Kasumi-1 (cell line): Measurements from ENCODE around the gene PPIL6.

Experiments used
- DNase-seq, 2 experiments: peaks; one replicate each; lab custom pipeline; 2025; lab: John Stamatoyannopoulos, UW

PPIL6 gene

DNA sequence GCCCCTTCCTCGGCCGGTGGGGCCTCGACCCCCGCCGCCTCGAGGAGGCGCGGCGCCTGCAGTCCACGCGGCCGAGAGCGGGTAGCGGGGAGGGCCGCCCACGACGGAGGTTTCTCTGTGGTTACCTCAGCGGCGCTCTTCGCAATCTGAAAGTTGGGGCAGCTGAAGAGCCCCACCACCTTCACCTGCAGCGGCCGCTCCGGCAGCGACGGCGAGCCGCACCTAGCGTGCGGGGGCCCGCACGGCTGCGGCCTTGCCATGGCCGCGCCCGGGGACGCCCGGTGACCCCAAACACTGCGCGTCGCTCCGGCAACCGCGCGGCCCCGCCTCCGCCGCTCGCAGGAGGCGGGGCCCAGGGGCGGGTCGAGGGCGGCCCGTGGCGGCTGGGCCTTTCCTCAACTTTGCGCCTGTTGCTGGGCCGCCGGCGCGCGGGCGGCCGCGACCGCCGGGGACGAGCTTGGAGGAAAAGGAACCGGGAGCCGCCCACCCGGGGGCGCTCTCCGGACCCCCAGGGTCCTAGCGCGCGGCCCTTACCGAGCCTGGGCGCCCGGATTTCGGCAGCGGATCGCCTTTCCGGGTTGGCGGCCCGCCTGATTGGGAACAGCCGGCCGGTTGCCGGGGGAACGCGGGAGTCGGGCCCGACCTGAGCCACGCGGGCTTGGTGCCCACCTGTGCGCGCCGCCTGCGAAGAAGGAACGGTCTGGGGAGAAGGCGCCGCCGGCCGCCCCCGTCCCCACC lies at the start of gene PPIL6, which contains the start of gene SMPD2:
PPIL6 (minus strand) TSS at position 298 of the 738 bp plus-strand sequence; CDS start at position 260, 38 bp downstream.
SMPD2 (plus strand) TSS at position 394 of the 738 bp plus-strand sequence. CDS start 398 bp downstream, outside the sequence.
- DNase-seq = peak; percentile 58 to 59

DNA sequence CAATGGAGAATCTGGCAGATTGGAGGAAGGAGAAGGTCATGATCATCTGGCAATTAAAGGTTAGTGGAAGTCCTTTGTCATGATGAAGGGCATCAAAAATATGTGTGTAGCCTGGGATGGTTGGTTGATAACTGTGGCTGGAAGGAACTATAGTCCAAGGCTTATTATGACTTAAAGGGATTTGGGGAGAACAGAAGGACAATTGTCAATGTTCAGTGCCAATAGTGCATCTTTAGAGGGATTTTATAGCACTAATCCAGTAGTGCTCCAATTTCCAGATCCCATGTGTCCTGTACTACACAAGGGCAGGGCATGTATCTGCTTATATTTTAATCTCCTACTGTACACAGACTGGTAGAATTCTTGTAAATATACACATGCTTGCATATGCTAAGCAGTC lies 47.6 kb upstream of the PPIL6 start:
- no peak for DNase-seq

DNA sequence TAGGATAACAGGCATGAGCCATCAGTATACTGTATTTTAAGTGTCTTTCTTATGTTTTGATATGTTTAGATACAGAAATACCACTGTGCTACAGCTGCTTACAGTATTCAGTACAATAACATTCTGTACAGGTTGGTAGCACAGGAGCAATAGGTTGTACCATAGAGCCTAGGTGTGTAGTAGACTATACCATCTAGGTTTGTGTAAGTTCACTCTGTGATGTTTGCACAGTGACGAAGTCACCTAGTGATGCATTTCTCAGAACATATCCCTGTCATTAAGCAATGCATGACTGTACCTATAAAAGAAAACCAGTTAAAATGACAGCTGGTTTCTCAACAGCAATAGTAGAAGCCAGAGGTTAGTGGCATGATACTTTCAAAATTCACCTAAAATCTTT lies 45.6 kb upstream of the PPIL6 start:
- DNase-seq = no peak

GRCh38 chr6:109485266-109485935 lies 45.0 kb upstream of the PPIL6 start:
- no peak for DNase-seq

DNA sequence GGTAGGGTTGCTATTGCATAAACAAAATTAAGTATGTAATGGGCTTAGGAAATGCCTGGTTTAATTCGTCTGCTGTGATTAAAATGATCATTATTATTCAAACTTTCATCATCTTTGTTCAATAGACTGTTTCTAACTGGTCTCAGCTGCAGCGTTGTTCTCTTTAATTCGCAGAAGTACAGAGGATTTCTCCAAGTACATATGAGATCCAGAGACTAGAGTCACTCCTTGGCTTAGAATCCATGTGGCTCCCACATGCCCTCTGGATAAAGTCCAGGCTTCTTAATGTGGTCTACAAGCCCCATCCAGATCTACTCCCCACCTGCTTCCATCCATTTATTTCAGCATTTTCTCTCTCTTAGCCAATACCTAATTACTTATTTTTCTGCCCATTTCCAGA lies 43.7 kb upstream of the PPIL6 start:
- DNase-seq = no peak

GRCh38 chr6:109483735-109484057 lies 43.3 kb upstream of the PPIL6 start:
- DNase-seq = peak; percentile 40 to 46

DNA sequence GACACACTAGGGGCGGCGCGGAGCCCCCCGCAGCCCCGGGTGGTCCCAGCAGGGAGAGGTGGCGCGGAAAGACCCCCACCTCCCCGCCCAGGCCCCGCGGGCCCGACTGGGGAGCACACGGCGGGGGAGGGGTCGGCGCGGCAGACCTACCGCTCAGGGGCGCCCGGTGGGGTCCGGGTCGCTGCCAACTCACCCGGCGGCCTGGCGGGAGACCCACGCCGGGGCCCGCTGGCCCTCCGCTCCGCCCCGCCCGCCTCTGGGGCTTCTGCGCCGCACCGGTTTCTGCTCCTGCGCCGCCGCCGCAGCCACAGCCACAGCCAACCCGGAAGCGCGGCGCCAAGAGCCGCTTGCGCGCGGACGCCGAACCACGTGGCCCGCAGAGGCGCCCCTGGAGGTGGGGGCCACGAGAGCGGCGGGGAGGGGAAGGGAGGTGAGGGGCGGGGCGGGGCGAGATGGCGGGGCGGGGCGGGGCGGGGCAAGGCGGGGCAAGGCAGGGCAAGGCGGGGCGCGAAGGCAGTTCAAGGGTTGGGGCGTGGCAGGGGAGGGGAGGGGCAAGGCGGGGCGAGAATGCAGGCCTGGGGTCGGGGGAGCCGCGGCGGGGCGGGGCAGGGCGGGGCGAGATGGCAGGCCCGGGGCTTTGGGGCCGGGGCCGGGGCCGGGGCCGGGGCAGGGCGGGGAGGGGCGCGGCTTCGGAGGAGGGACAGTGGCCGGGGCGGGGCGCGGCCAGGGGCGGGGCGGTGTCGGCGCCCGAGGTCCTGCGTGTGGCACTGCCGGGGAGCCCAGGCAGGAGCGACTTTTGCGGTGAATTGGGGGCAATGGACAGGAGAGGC lies 42.7 kb upstream of the PPIL6 start, which contains the start of gene ZBTB24:
ZBTB24 (minus strand) TSS at position 315 of the 830 bp plus-strand sequence. CDS start 1,193 bp downstream, outside the sequence.
- peak; percentile 73 to 85 for DNase-seq

DNA sequence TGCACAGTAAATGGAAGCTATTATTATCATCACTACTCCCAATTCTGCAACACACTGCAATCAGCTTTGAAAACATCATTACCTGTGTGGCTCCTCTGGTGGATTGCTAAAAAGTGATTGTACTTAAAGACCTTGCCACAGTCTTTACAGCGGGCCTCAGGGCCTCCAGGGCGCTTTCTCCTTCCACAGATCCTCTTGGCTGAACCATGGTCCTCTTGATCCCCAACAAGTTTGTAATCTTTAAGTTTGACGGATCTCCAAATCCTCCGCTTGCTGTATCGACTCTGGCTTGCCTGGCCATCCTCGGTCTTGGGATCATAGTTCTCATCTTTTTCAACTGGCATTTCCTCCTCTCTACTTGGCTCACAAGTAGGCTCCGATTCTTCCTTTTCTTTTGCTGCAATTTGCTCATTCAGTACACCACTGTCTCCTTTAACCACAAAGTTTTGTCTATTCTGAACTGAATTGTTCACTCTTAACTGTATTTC lies 40.6 kb upstream of the PPIL6 start:
- DNase-seq = no peak

DNA sequence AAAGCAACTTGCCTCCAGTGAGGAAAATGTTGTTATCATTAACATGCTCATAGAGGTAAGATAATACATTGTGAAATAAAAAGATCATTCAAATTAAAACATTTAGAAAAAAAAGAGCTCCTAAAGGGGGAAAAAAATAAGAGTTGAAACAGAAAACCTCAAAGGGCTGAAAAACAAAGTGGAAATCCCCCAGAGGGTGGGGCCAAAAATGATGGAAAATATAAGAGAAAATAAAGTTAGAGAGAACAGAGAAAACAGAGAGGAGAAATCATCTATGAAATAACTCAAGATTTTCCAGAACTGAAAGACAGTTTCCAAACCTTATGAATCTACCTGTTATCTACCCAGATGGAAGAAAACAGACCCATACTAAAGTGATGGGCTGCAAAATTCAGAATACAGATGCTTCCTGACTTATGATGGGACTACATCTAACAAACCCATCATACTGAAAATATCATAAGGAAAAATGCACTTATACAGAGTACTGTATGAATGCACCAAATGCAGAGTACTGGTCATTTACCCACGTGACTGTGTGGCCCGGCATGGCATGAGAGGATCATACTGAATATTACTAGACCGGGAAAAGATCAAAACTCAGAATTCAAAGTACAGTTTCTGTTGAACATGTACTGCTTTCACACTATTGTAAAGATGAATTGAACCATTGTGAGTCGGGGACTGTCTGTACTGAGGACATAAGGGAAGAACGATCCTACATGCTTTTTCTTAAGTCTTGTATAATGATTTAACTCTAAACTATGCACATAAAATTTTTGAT lies 38.6 kb upstream of the PPIL6 start:
- DNase-seq = no peak

- DNase-seq = no peak
Measured at GRCh38 chr6:109478222-109478805, 37.9 kb upstream of the PPIL6 start.

DNA sequence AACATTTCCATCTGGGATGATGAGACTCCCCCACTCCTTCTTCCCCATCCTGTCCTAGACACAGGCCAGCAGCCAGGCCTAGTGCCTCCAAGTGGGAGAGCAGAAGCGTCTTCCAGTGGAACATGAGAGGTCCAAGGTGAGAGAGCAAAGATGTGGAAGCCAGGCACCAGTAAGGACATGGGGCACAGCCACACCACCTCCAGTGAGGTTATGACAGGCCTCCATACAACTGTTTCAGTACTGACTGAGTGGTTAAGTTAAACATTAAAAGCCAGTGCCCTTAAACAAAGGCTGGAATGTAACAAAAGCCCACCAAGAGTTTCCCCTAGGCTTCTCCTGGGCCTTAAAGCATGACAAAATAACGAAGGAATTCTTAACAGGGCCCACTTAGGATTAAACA lies 37.3 kb upstream of the PPIL6 start:
- no peak for DNase-seq

- DNase-seq = no peak
Measured at GRCh38 chr6:109477184-109477583, 36.8 kb upstream of the PPIL6 start.

GRCh38 chr6:109475625-109476024 lies 35.2 kb upstream of the PPIL6 start:
- no peak for DNase-seq

GRCh38 chr6:109474995-109475394 lies 34.6 kb upstream of the PPIL6 start:
- DNase-seq = no peak

GRCh38 chr6:109473120-109473519 lies 32.7 kb upstream of the PPIL6 start:
- no peak for DNase-seq

DNA sequence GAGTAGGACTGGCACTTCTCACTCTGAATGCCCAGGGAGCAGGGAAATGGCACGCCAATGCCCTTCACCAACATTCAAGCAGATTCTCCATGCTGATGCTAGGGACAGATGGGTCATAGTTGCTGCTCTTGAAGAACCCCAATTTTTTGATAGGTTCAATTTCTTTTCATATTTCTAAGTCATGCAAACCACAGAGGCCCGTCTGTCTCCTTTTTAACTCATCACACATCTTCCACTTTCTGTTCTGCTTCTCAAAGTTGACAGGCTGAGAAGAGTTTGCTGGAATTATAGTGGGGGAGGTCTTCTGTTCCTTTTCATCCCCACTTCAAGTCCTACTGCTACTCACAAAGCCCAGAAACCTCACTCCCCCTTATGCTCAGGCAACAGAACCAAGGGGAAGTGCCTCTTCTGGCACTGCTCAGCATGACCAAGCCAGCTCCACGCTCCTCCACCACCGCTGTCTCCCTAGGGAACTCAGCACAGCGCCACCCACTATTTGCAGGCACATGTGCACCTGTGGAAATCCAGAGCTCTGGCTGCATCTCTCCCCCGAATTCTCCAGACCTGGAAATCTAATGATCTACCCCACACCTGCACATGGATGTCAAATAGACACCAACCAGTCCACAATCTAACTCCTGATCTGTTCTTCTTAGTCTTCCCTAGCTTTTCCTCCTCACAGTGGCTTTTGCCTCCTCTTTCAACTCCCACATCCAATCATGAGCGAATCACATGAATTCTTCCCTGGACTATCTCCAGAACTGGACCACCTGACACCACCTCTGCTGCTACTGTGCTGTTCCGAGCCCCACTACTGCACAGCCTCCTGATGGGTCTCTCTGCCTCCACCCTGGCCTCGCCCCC lies 31.9 kb upstream of the PPIL6 start:
- DNase-seq = no peak

GRCh38 chr6:109471105-109471810 lies 30.8 kb upstream of the PPIL6 start:
- DNase-seq = no peak

DNA sequence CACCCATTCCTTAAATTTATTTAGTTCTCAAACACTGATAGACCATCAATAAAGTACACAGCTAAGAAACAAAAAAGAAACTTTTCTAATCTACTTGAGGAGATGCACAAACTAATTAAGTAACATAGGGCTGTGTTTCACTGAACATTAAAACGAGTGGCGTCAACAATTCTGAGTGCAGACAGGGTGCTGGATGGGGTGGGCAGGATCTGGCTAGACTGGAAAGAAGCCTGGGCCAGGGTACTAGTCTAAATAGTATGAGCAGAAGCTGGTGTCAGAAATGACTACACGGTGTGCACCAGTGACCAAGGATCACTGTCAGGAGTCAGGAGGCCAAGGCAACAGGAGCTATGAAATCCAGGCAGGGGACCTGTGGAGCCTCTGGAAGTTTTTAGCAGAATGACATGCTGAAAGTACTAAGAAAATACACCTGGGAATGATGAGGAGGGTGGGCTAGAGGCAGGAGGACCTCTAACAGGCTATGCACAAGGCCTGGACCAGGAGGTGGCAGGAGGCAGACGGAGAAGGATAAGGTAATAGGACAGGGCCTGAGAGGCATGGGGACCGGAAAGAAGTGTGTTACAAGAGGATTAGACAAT lies 29.3 kb upstream of the PPIL6 start:
- no peak for DNase-seq

DNA sequence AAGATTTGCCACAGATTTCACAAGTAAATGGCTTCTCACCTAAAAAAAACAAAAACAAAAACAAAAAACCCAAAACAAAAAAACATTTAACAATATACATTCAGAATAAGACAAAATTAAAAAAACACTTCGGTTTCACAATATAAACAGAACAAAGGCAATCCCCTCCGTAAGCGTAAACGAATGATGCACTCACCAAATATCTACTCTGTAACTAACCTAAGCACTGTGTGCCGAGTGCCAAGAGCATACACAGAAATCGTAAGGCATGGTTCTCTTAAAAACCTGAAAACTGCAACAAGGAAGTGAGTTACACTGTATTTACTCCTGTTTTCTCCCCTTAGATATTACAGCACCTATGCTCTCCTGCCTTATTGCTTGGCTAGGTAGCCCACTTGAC lies 27.3 kb upstream of the PPIL6 start:
- DNase-seq = no peak
